ENCODE data around the gene SLC38A6.
A peak's percentile ranks its signal among the peaks of the same experiment; 100 is the strongest.

GRCh38 chr14:60981633-60982455, 799 bp downstream of the SLC38A6 start:
- TF ChIP-seq POLR2A (IDR thresholded peaks at IDR 0.05) (no peak), CTCF (IDR thresholded peaks at IDR 0.05) (no peak), EP300 (IDR thresholded peaks at IDR 0.05) (peak in 1 of 2 donors; percentile 7)

Measured in tibial nerve (tissue), 4 donors.